HepG2 (cell line): Measurements from ENCODE around the gene ALK.

Experiments used
- REXO4 ChIP-seq: sonication (generic); formaldehyde crosslinking; IDR thresholded peaks from 2 replicates; pipeline ENCODE4 v1.8.0; 2022; ENCODE audit warnings: missing genetic modification reagents, mild to moderate bottlenecking, borderline replicate concordance
- TF ChIP-seq, protein P1 (sequence below): sonication (generic); formaldehyde crosslinking; IDR thresholded peaks from 2 replicates; pipeline ENCODE4 v1.5.0; 2020; ENCODE audit warnings: mild to moderate bottlenecking, missing genetic modification reagents

- TF ChIP-seq, protein P1, sequence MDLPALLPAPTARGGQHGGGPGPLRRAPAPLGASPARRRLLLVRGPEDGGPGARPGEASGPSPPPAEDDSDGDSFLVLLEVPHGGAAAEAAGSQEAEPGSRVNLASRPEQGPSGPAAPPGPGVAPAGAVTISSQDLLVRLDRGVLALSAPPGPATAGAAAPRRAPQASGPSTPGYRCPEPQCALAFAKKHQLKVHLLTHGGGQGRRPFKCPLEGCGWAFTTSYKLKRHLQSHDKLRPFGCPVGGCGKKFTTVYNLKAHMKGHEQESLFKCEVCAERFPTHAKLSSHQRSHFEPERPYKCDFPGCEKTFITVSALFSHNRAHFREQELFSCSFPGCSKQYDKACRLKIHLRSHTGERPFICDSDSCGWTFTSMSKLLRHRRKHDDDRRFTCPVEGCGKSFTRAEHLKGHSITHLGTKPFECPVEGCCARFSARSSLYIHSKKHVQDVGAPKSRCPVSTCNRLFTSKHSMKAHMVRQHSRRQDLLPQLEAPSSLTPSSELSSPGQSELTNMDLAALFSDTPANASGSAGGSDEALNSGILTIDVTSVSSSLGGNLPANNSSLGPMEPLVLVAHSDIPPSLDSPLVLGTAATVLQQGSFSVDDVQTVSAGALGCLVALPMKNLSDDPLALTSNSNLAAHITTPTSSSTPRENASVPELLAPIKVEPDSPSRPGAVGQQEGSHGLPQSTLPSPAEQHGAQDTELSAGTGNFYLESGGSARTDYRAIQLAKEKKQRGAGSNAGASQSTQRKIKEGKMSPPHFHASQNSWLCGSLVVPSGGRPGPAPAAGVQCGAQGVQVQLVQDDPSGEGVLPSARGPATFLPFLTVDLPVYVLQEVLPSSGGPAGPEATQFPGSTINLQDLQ (CRISPR knock-in tag), result no peak
- no peak for TF ChIP-seq REXO4
These were observed 123.5 kb downstream of the ALK start for GRCh38 chr2:29797916-29798315.
